Kasumi-1 (cell line): Measurements from ENCODE around the gene TINCR.

Experiments used
- DNase-seq, 2 experiments: peaks; one replicate each; lab custom pipeline; 2025; lab: John Stamatoyannopoulos, UW

The TINCR gene

DNA sequence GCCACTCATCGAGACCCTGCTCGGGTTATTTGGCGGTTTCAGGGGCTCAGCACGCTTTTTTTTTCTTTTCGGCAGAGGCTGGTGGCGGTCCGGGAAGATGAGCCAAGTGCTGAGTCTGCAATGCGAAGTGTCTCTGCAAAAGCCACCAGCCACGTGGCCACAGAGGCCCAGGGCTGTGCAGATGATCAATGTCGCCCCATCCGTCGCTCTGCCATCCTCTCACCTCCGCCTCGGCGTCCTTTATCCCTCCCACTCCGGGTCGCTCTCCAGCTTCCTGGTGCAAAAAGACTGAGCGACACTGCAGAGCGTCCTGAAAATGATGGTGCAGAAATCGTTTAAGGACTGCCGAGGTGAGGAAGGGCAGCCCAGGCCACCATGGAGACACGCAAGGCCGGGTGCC lies 55.0 kb downstream of the TINCR start:
- no peak for DNase-seq
